Endodermal cell (in vitro differentiated cells): Measurements from ENCODE around the gene TDRD7. TPM values are rescaled to one million over a fixed set of nuclear protein-coding genes. Genes with fewer than 3 reads are reported as not detected.

Experiments used
- DNase-seq: peaks from one replicate; pipeline ENCODE4 v3.0.0-alpha.2; 2017
- H3K27ac ChIP-seq: 2 replicates; pipeline ENCODE4 v1.5.1; 2013; ENCODE audit warnings: mild to moderate bottlenecking, low read depth, low read length, moderate library complexity
- H3K27me3 ChIP-seq: 2 replicates; pipeline ENCODE4 v1.6.1; 2013; ENCODE audit warnings: mild to moderate bottlenecking, low read length, moderate library complexity; ENCODE audit not compliant: insufficient read depth, control insufficient read depth, poor library complexity, severe bottlenecking
- H3K36me3 ChIP-seq: 2 replicates; pipeline ENCODE4 v1.7.0; 2013; ENCODE audit warnings: mild to moderate bottlenecking, low read length, moderate library complexity; ENCODE audit not compliant: control insufficient read depth, insufficient read depth
- H3K4me1 ChIP-seq: one replicate; pipeline ENCODE4 v1.7.0; 2013; ENCODE audit warnings: low read length; ENCODE audit not compliant: control insufficient read depth, insufficient read depth
- H3K4me3 ChIP-seq: 2 replicates; pipeline ENCODE4 v1.5.1; 2013; ENCODE audit warnings: mild to moderate bottlenecking, low read length, moderate library complexity
- H3K9ac ChIP-seq: 2 replicates; pipeline ENCODE4 v1.6.1; 2013; ENCODE audit warnings: mild to moderate bottlenecking, low read length, moderate library complexity; ENCODE audit not compliant: poor library complexity, severe bottlenecking; ENCODE audit errors: extremely low read depth
- H3K9me3 ChIP-seq: 2 replicates; pipeline ENCODE4 v1.6.1; 2013; ENCODE audit warnings: mild to moderate bottlenecking, low read length, moderate library complexity; ENCODE audit not compliant: control insufficient read depth
- H3K27ac Mint-ChIP-seq: 2 replicates; pipeline ENCODE4 v1.8.0; 2020; ENCODE audit warnings: mixed read lengths
- H3K27me3 Mint-ChIP-seq: 2 replicates; pipeline ENCODE4 v1.8.0; 2021; ENCODE audit warnings: mild to moderate bottlenecking, mixed read lengths; ENCODE audit not compliant: insufficient read depth
- H3K36me3 Mint-ChIP-seq: 2 replicates; pipeline ENCODE4 v1.8.0; 2020; ENCODE audit warnings: low read depth, mixed read lengths
- H3K4me1 Mint-ChIP-seq: 2 replicates; pipeline ENCODE4 v1.8.0; 2020; ENCODE audit warnings: mixed read lengths
- H3K4me3 Mint-ChIP-seq: 2 replicates; pipeline ENCODE4 v1.8.0; 2020; ENCODE audit warnings: mild to moderate bottlenecking, moderate library complexity, mixed read lengths
- H3K9me3 Mint-ChIP-seq: 2 replicates; pipeline ENCODE4 v1.8.0; 2020; ENCODE audit warnings: mild to moderate bottlenecking, mixed read lengths
- CTCF ChIP-seq: fragments of 200-600 bp; sonication (generic); conservative IDR thresholded peaks from 2 replicates; pipeline ENCODE4 v1.5.0; 2021; ENCODE audit warnings: antibody characterized with exemption, mild to moderate bottlenecking
- WGBS, 2 experiments: methylation state at CpG; one replicate each; pipeline versions ENCODE4 v1.1.5 to v1.1.7; 2013; ENCODE audit warnings: missing lambda C conversion rate in 2 of 2, mixed read lengths in 1 of 2; ENCODE audit not compliant: insufficient coverage in 1 of 2, insufficient read length in 1 of 2; 5-methylcytosine and 5-hydroxymethylcytosine counted together
- total RNA-seq, 2 donors: library from RNA; stranded (reverse); fragmentation: NEBNext Ultra II Directional in 1 of 2; extraction: Animal tissue kit (Norgen Biotek cat#: 25700) in 1 of 2; gene quantifications; 2 replicates in 1 of 2; 3 replicates in 1 of 2; pipeline ENCODE4 v1.2.1, GENCODE V29; 2021

TDRD7 gene
- total RNA-seq, 2 donors from 2014 or later, result 25.9 to 31.9 TPM

DNA sequence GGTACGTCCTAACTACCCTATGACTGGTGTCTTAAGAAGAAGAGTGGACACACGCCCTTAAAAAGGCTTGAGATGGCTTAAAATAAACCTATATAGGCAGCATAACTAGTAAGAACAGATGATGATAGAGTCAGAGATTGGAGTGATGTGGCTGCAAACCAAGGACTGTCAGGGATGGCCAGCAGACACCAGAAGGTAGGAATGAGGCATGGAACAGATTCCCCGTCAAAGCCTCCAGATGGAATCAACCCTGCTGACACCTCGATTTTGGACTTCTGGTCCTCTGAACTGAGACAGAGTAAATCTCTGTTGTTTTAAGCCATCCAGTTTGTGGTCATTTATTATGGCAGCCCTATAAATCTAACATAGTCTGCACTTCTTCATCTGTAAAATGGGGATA is 97.0 kb downstream of the TDRD7 start:
- no peaks in the 10 kb centered on the region for H3K36me3 ChIP-seq
- no peak for TF ChIP-seq CTCF
- 66 to 71% methylated on average over 4 of the region's 4 CpGs for whole genome bisulfite sequencing, 2 experiments
- Mint-ChIP-seq H3K27me3 (peaks cover 8% of the 10 kb centered on the region), H3K36me3 (peaks cover 5% of the 10 kb centered on the region), H3K27ac (no peak overlapping the region), H3K9me3 (no peaks in the 10 kb centered on the region), H3K4me3 (no peak overlapping the region), H3K4me1 (no peaks in the 10 kb centered on the region)
- no peak for DNase-seq
- no peaks in the 10 kb centered on the region for H3K4me1 ChIP-seq
- H3K27me3 ChIP-seq, result peaks cover 2% of the 10 kb centered on the region
- H3K27ac ChIP-seq, result no peak overlapping the region
- no peak overlapping the region for H3K4me3 ChIP-seq
- H3K9me3 ChIP-seq, result no peaks in the 10 kb centered on the region
- no peak overlapping the region for H3K9ac ChIP-seq

DNA sequence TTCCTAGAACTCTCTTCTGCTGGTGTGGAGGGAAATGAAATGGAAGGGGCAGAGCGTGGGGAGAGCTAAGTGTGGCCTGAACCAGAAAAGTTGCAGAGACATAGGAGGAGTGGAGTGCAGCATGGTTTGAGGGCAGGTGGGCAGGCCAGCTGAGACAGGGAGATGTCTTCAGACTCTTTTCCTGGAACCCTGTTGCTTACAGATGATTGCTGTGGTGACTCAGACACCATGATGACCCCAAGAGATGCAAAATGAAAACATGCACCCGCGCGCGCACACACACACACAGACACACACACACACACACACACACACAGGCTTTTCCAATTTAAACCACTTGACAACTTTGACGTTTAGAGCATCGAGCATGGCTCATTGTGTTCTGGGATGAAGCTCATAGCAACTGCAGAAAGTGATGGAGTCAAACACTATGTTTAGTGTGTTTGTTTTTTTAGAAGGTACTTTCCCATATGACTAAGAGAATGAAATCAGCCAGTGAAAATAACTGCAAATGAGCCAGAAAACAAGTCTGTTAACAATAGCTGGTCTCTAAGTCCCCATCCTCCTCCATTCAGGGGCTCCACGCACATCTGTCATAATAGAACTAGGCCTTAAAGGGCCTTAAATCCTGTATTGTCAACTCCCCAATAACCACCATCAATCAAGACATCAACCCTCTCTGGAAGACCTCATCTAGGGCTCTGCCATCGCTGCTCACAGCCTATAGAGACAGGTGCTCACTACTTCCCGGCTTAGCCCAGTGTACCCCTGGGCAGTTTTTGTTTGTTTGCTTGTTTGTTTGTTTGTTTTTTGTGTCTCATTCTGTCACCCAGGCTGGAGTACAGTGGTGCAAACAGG is 99.1 kb downstream of the TDRD7 start:
- Histone ChIP-seq H3K4me3 (no peak overlapping the region), H3K27ac (no peak overlapping the region), H3K36me3 (no peaks in the 10 kb centered on the region), H3K9ac (no peak overlapping the region), H3K9me3 (no peaks in the 10 kb centered on the region), H3K27me3 (no peaks in the 10 kb centered on the region), H3K4me1 (no peaks in the 10 kb centered on the region)
- Mint-ChIP-seq H3K36me3 (peaks cover 5% of the 10 kb centered on the region), H3K27me3 (no peaks in the 10 kb centered on the region), H3K9me3 (no peaks in the 10 kb centered on the region), H3K4me1 (no peaks in the 10 kb centered on the region), H3K4me3 (no peak overlapping the region), H3K27ac (no peak overlapping the region)
- WGBS, 2 experiments, result 67 to 100% methylated on average over 2 to 10 of the region's 10 CpGs
- no peak for TF ChIP-seq CTCF
- DNase-seq, result peak; percentile 13

- no peaks in the 10 kb centered on the region for H3K4me1 ChIP-seq
- no peak overlapping the region for H3K4me3 Mint-ChIP-seq
- H3K27me3 Mint-ChIP-seq, result no peaks in the 10 kb centered on the region
These were observed 99.9 kb downstream of the TDRD7 start for GRCh38 chr9:97511655-97512427.

More at GRCh38 chr9:97511655-97512427, 99.9 kb downstream of the TDRD7 start:
- peak; percentile 3 for DNase-seq
- Mint-ChIP-seq H3K27ac (no peak overlapping the region), H3K4me1 (peaks cover 3% of the 10 kb centered on the region), H3K36me3 (peaks cover 5% of the 10 kb centered on the region), H3K9me3 (no peaks in the 10 kb centered on the region)
- Histone ChIP-seq H3K9ac (no peak overlapping the region), H3K27ac (no peak overlapping the region), H3K4me3 (no peak overlapping the region), H3K36me3 (no peaks in the 10 kb centered on the region), H3K9me3 (no peaks in the 10 kb centered on the region), H3K27me3 (no peaks in the 10 kb centered on the region)
- TF ChIP-seq CTCF, result no peak
- 94% methylated on average over 4 to 6 of the region's 6 CpGs for WGBS, 2 experiments
